Measurements from ENCODE around the gene FAM170B.

The FAM170B gene

GRCh38 chr10:49162063-49162462 is 28.2 kb upstream of the FAM170B start:
- H3K4me3 ChIP-seq (ENCODE audit: low read length in 2 of 2): no peak overlapping the region
- H3K9me3 ChIP-seq (ENCODE audit: control insufficient read depth in 2 of 2, low read length in 2 of 2): no peaks in the 10 kb centered on the region
- H3K27me3 ChIP-seq (ENCODE audit: control insufficient read depth in 2 of 2, insufficient read depth in 2 of 2, low read length in 2 of 2): no peaks in the 10 kb centered on the region
- H3K9ac ChIP-seq (ENCODE audit: low read depth in 1 of 2, low read length in 2 of 2): no peak overlapping the region
- no peak overlapping the region for H3K27ac ChIP-seq (ENCODE audit: low read depth in 2 of 2, low read length in 2 of 2)
- peaks cover 0 to 6% of the 10 kb centered on the region in 2 donors for H3K36me3 ChIP-seq (ENCODE audit: control insufficient read depth in 2 of 2, insufficient read depth in 2 of 2, low read length in 2 of 2)
- no peaks in the 10 kb centered on the region for H3K4me1 ChIP-seq (ENCODE audit: control insufficient read depth in 2 of 2, insufficient read depth in 2 of 2, low read length in 2 of 2)

- peaks cover 0 to 6% of the 10 kb centered on the region in 2 donors for H3K36me3 ChIP-seq (ENCODE audit: control insufficient read depth in 2 of 2, insufficient read depth in 2 of 2, low read length in 2 of 2)
- no peak overlapping the region for H3K27ac ChIP-seq (ENCODE audit: low read depth in 2 of 2, low read length in 2 of 2)
- H3K9ac ChIP-seq (ENCODE audit: low read depth in 1 of 2, low read length in 2 of 2): no peak overlapping the region
- H3K4me3 ChIP-seq (ENCODE audit: low read length in 2 of 2): no peak overlapping the region
- H3K4me1 ChIP-seq (ENCODE audit: control insufficient read depth in 2 of 2, insufficient read depth in 2 of 2, low read length in 2 of 2): no peaks in the 10 kb centered on the region
- no peaks in the 10 kb centered on the region for H3K9me3 ChIP-seq (ENCODE audit: control insufficient read depth in 2 of 2, low read length in 2 of 2)
- H3K27me3 ChIP-seq (ENCODE audit: control insufficient read depth in 2 of 2, insufficient read depth in 2 of 2, low read length in 2 of 2): no peaks in the 10 kb centered on the region
Measured at GRCh38 chr10:49161411-49161997, 27.7 kb upstream of the FAM170B start.

- H3K27ac ChIP-seq (ENCODE audit: low read depth in 2 of 2, low read length in 2 of 2): no peak overlapping the region
- H3K9ac ChIP-seq (ENCODE audit: low read depth in 1 of 2, low read length in 2 of 2): no peak overlapping the region
- H3K4me1 ChIP-seq (ENCODE audit: control insufficient read depth in 2 of 2, insufficient read depth in 2 of 2, low read length in 2 of 2): no peaks in the 10 kb centered on the region
- no peaks in the 10 kb centered on the region for H3K9me3 ChIP-seq (ENCODE audit: control insufficient read depth in 2 of 2, low read length in 2 of 2)
- peaks cover 0 to 4% of the 10 kb centered on the region in 2 donors for H3K36me3 ChIP-seq (ENCODE audit: control insufficient read depth in 2 of 2, insufficient read depth in 2 of 2, low read length in 2 of 2)
- H3K27me3 ChIP-seq (ENCODE audit: control insufficient read depth in 2 of 2, insufficient read depth in 2 of 2, low read length in 2 of 2): no peaks in the 10 kb centered on the region
- H3K4me3 ChIP-seq (ENCODE audit: low read length in 2 of 2): no peak overlapping the region
Measured at GRCh38 chr10:49160814-49161213, 27.0 kb upstream of the FAM170B start.

DNA sequence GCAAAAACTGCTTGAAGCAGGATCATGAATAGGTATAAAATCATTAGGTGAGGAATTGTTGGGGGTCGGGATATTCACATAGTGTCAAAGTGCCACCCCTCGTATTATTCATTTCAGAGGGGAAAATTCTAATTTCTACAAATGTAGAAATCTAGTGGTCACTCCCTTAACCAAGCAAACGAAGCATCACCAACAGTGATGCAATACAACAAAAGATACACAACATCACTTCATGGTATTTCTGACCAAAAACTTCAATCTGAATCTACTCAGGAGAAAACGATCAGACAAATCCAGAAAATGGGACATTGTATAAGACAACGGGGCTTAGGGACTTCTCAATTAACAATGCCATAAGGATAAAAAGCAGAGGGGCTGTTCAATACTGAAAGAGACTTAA is 26.3 kb upstream of the FAM170B start:
- no peaks in the 10 kb centered on the region for H3K27me3 ChIP-seq (ENCODE audit: control insufficient read depth in 2 of 2, insufficient read depth in 2 of 2, low read length in 2 of 2)
- no peaks in the 10 kb centered on the region for H3K4me1 ChIP-seq (ENCODE audit: control insufficient read depth in 2 of 2, insufficient read depth in 2 of 2, low read length in 2 of 2)
- no peak overlapping the region for H3K27ac ChIP-seq (ENCODE audit: low read depth in 2 of 2, low read length in 2 of 2)
- no peak overlapping the region for H3K9ac ChIP-seq (ENCODE audit: low read depth in 1 of 2, low read length in 2 of 2)
- H3K36me3 ChIP-seq (ENCODE audit: control insufficient read depth in 2 of 2, insufficient read depth in 2 of 2, low read length in 2 of 2): no peaks in the 10 kb centered on the region
- H3K4me3 ChIP-seq (ENCODE audit: low read length in 2 of 2): no peak overlapping the region
- no peaks in the 10 kb centered on the region for H3K9me3 ChIP-seq (ENCODE audit: control insufficient read depth in 2 of 2, low read length in 2 of 2)

DNA sequence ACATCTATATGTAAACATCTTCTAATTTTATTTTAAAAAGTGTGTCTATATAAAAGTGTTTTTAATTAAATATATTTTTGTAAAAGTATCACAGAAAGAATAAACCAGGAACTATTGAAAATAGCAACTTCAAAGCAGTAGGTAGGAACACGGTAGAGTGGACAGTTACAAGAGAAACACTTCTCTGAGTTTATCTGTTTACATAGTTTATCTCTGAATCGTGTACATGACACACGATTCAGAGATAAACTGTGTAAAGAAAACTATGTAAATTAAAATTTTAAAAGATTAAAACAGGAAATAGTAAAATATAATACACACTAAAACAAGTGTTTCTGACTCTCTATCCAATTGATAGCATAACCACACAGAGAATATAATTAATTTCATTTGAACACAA is 25.1 kb upstream of the FAM170B start:
- Histone ChIP-seq H3K27ac (ENCODE audit: low read depth in 2 of 2, low read length in 2 of 2) (no peak overlapping the region), H3K9ac (ENCODE audit: low read depth in 1 of 2, low read length in 2 of 2) (no peak overlapping the region), H3K4me3 (ENCODE audit: low read length in 2 of 2) (no peak overlapping the region), H3K9me3 (ENCODE audit: control insufficient read depth in 2 of 2, low read length in 2 of 2) (no peaks in the 10 kb centered on the region), H3K36me3 (ENCODE audit: control insufficient read depth in 2 of 2, insufficient read depth in 2 of 2, low read length in 2 of 2) (no peaks in the 10 kb centered on the region), H3K27me3 (ENCODE audit: control insufficient read depth in 2 of 2, insufficient read depth in 2 of 2, low read length in 2 of 2) (no peaks in the 10 kb centered on the region), H3K4me1 (ENCODE audit: control insufficient read depth in 2 of 2, insufficient read depth in 2 of 2, low read length in 2 of 2) (no peaks in the 10 kb centered on the region)

DNA sequence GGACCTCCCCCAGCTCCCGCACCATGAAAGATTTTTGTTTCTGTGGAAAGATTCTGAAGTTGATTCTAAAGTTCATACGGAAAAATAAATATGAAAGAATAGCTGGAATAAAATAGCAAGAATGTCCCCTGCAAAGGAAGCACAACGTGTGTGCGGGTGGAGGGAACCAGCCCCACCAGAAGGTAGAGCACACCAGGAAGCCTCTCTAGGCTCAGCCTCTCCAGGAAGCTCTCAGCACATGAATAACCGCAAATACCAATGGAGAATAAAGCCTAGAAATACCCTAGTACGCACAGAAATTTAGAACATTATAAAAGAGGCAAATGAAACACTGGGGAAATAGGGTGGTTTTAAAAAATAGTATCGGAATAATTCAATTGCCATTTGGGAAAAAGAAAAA is 24.6 kb upstream of the FAM170B start:
- no peaks in the 10 kb centered on the region for H3K4me1 ChIP-seq (ENCODE audit: control insufficient read depth in 2 of 2, insufficient read depth in 2 of 2, low read length in 2 of 2)
- no peaks in the 10 kb centered on the region for H3K9me3 ChIP-seq (ENCODE audit: control insufficient read depth in 2 of 2, low read length in 2 of 2)
- H3K27me3 ChIP-seq (ENCODE audit: control insufficient read depth in 2 of 2, insufficient read depth in 2 of 2, low read length in 2 of 2): no peaks in the 10 kb centered on the region
- H3K36me3 ChIP-seq (ENCODE audit: control insufficient read depth in 2 of 2, insufficient read depth in 2 of 2, low read length in 2 of 2): no peaks in the 10 kb centered on the region
- no peak overlapping the region for H3K27ac ChIP-seq (ENCODE audit: low read depth in 2 of 2, low read length in 2 of 2)
- H3K9ac ChIP-seq (ENCODE audit: low read depth in 1 of 2, low read length in 2 of 2): no peak overlapping the region
- H3K4me3 ChIP-seq (ENCODE audit: low read length in 2 of 2): no peak overlapping the region

DNA sequence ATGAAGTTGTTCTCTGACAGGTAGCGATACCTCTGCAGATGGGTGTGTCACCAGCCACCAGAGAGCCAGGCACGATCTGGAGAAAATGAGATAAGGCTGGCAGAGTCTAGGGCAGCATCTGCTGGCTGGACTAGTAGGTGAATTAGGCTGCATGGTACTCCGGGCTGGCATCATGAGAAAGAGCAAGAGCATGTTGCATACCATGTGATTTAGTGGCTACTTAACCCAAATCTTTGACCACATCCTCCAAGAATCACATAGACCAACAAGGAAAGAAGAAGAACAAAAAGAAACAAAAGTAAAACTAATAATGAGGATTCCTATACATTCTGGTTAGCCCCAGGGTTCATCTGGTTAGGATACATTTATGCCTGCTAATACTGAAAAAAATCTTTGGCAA is 23.4 kb upstream of the FAM170B start:
- H3K9me3 ChIP-seq (ENCODE audit: control insufficient read depth in 2 of 2, low read length in 2 of 2): no peaks in the 10 kb centered on the region
- no peak overlapping the region for H3K4me3 ChIP-seq (ENCODE audit: low read length in 2 of 2)
- no peaks in the 10 kb centered on the region for H3K27me3 ChIP-seq (ENCODE audit: control insufficient read depth in 2 of 2, insufficient read depth in 2 of 2, low read length in 2 of 2)
- H3K9ac ChIP-seq (ENCODE audit: low read depth in 1 of 2, low read length in 2 of 2): no peak overlapping the region
- no peaks in the 10 kb centered on the region for H3K36me3 ChIP-seq (ENCODE audit: control insufficient read depth in 2 of 2, insufficient read depth in 2 of 2, low read length in 2 of 2)
- no peak overlapping the region for H3K27ac ChIP-seq (ENCODE audit: low read depth in 2 of 2, low read length in 2 of 2)
- H3K4me1 ChIP-seq (ENCODE audit: control insufficient read depth in 2 of 2, insufficient read depth in 2 of 2, low read length in 2 of 2): no peaks in the 10 kb centered on the region

DNA sequence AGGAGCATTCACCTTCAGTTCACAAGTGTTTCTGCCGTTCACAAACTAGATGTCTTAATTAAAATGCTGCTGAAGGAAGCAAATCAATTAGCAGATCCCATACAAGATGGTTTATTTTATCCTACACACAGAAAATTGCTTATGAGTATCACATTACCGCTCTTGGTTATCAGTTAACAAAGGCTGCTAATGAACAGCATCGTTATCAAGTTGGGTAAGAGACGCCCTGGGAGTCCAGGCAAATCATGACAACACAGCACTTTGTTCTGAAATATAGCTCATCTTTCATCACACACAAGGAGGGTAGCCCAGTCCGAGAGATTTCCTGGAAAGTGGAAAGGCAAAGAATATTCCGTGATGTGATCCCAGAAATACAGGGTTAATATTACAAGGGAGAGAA is 20.8 kb upstream of the FAM170B start:
- H3K9me3 ChIP-seq (ENCODE audit: control insufficient read depth in 2 of 2, low read length in 2 of 2): no peaks in the 10 kb centered on the region
- no peaks in the 10 kb centered on the region for H3K27me3 ChIP-seq (ENCODE audit: control insufficient read depth in 2 of 2, insufficient read depth in 2 of 2, low read length in 2 of 2)
- H3K4me1 ChIP-seq (ENCODE audit: control insufficient read depth in 2 of 2, insufficient read depth in 2 of 2, low read length in 2 of 2): peaks cover 0 to 3% of the 10 kb centered on the region in 2 donors
- no peak overlapping the region for H3K4me3 ChIP-seq (ENCODE audit: low read length in 2 of 2)
- H3K9ac ChIP-seq (ENCODE audit: low read depth in 1 of 2, low read length in 2 of 2): no peak overlapping the region
- no peak overlapping the region for H3K27ac ChIP-seq (ENCODE audit: low read depth in 2 of 2, low read length in 2 of 2)
- no peaks in the 10 kb centered on the region for H3K36me3 ChIP-seq (ENCODE audit: control insufficient read depth in 2 of 2, insufficient read depth in 2 of 2, low read length in 2 of 2)

- H3K9ac ChIP-seq (ENCODE audit: low read depth in 1 of 2, low read length in 2 of 2): no peak overlapping the region
- H3K4me1 ChIP-seq (ENCODE audit: control insufficient read depth in 2 of 2, insufficient read depth in 2 of 2, low read length in 2 of 2): peaks cover 0 to 3% of the 10 kb centered on the region in 2 donors
- H3K27ac ChIP-seq (ENCODE audit: low read depth in 2 of 2, low read length in 2 of 2): no peak overlapping the region
- no peaks in the 10 kb centered on the region for H3K36me3 ChIP-seq (ENCODE audit: control insufficient read depth in 2 of 2, insufficient read depth in 2 of 2, low read length in 2 of 2)
- no peak overlapping the region for H3K4me3 ChIP-seq (ENCODE audit: low read length in 2 of 2)
- no peaks in the 10 kb centered on the region for H3K9me3 ChIP-seq (ENCODE audit: control insufficient read depth in 2 of 2, low read length in 2 of 2)
- H3K27me3 ChIP-seq (ENCODE audit: control insufficient read depth in 2 of 2, insufficient read depth in 2 of 2, low read length in 2 of 2): no peaks in the 10 kb centered on the region
Measured at GRCh38 chr10:49153971-49154370, 20.1 kb upstream of the FAM170B start.

DNA sequence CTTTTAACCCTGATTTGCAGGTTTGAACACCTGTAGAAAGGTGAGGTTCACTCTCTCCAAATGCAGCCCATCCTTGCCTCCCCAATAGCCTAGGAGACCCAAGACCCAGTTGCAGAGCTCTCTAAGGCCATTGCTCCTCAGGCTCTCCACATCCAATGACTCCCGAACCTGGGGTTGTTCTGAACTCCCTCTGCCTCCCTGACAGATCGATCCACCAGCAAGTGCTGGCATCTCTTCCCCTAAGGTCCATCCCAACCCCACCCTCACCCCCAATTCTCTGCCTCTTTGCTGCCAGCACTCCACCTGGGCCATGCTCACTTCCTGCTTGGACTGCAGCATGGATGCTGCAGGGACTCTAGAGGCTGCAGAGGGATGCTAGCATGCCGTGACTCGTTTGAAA is 19.3 kb upstream of the FAM170B start:
- H3K4me1 ChIP-seq (ENCODE audit: control insufficient read depth in 2 of 2, insufficient read depth in 2 of 2, low read length in 2 of 2): peaks cover 0 to 3% of the 10 kb centered on the region in 2 donors
- H3K27me3 ChIP-seq (ENCODE audit: control insufficient read depth in 2 of 2, insufficient read depth in 2 of 2, low read length in 2 of 2): no peaks in the 10 kb centered on the region
- no peak overlapping the region for H3K4me3 ChIP-seq (ENCODE audit: low read length in 2 of 2)
- H3K27ac ChIP-seq (ENCODE audit: low read depth in 2 of 2, low read length in 2 of 2): no peak overlapping the region
- no peaks in the 10 kb centered on the region for H3K9me3 ChIP-seq (ENCODE audit: control insufficient read depth in 2 of 2, low read length in 2 of 2)
- H3K36me3 ChIP-seq (ENCODE audit: control insufficient read depth in 2 of 2, insufficient read depth in 2 of 2, low read length in 2 of 2): no peaks in the 10 kb centered on the region
- H3K9ac ChIP-seq (ENCODE audit: low read depth in 1 of 2, low read length in 2 of 2): no peak overlapping the region

- H3K27me3 ChIP-seq (ENCODE audit: control insufficient read depth in 2 of 2, insufficient read depth in 2 of 2, low read length in 2 of 2): no peaks in the 10 kb centered on the region
- no peak overlapping the region for H3K4me3 ChIP-seq (ENCODE audit: low read length in 2 of 2)
- H3K9me3 ChIP-seq (ENCODE audit: control insufficient read depth in 2 of 2, low read length in 2 of 2): no peaks in the 10 kb centered on the region
- H3K4me1 ChIP-seq (ENCODE audit: control insufficient read depth in 2 of 2, insufficient read depth in 2 of 2, low read length in 2 of 2): peaks cover 0 to 3% of the 10 kb centered on the region in 2 donors
- no peaks in the 10 kb centered on the region for H3K36me3 ChIP-seq (ENCODE audit: control insufficient read depth in 2 of 2, insufficient read depth in 2 of 2, low read length in 2 of 2)
- no peak overlapping the region for H3K9ac ChIP-seq (ENCODE audit: low read depth in 1 of 2, low read length in 2 of 2)
- H3K27ac ChIP-seq (ENCODE audit: low read depth in 2 of 2, low read length in 2 of 2): no peak overlapping the region
Measured at GRCh38 chr10:49152663-49153062, 18.8 kb upstream of the FAM170B start.

All from mucosa of rectum (tissue), 2 donors.